Mesendoderm (in vitro differentiated cells): ENCODE data around the gene CYP11A1.
A peak's percentile ranks its signal among the peaks of the same experiment; 100 is the strongest.

Experiments used
- DNase-seq: peaks from one replicate; pipeline ENCODE4 v3.0.0; 2013
- H2AK5ac ChIP-seq: 2 replicates; pipeline ENCODE4 v1.6.1; 2013; ENCODE audit warnings: low read length, inconsistent platforms
- H2BK120ac ChIP-seq: 2 replicates; pipeline ENCODE4 v1.6.1; 2013; ENCODE audit warnings: low read depth, mild to moderate bottlenecking, low read length, moderate library complexity, mixed read lengths
- H2BK15ac ChIP-seq: replicated peaks from 2 replicates; pipeline ENCODE4 v1.6.1; 2013; ENCODE audit warnings: low read depth, mild to moderate bottlenecking, moderate library complexity
- H2BK5ac ChIP-seq: 2 replicates; pipeline ENCODE4 v1.6.1; 2013; ENCODE audit warnings: low read length, inconsistent platforms
- H3K18ac ChIP-seq: 2 replicates; pipeline ENCODE4 v1.6.1; 2013; ENCODE audit warnings: mild to moderate bottlenecking, low read length, mixed read lengths
- H3K23ac ChIP-seq: one replicate; pipeline ENCODE4 v1.6.1; 2013; ENCODE audit warnings: low read length
- H3K27ac ChIP-seq: 2 replicates; pipeline ENCODE4 v1.5.1; 2013; ENCODE audit warnings: low read depth, mild to moderate bottlenecking, inconsistent platforms, low read length, moderate library complexity
- H3K27me3 ChIP-seq: 2 replicates; pipeline ENCODE4 v1.6.1; 2013; ENCODE audit warnings: low read length, control low read depth, mild to moderate bottlenecking, inconsistent platforms; ENCODE audit not compliant: insufficient read depth, poor library complexity
- H3K36me3 ChIP-seq: 2 replicates; pipeline ENCODE4 v1.6.1; 2013; ENCODE audit warnings: low read length, inconsistent platforms; ENCODE audit not compliant: control insufficient read depth, insufficient read depth
- H3K4ac ChIP-seq: one replicate; pipeline ENCODE4 v1.6.1; 2013; ENCODE audit warnings: low read depth, mild to moderate bottlenecking, low read length, moderate library complexity
- H3K4me1 ChIP-seq: 2 replicates; pipeline ENCODE4 v1.6.1; 2013; ENCODE audit warnings: low read depth, low read length, inconsistent platforms; ENCODE audit not compliant: control insufficient read depth
- H3K4me2 ChIP-seq: 2 replicates; pipeline ENCODE4 v1.6.1; 2013; ENCODE audit warnings: low read length
- H3K4me3 ChIP-seq: 2 replicates; pipeline ENCODE4 v1.5.1; 2013; ENCODE audit warnings: mild to moderate bottlenecking, low read length
- H3K56ac ChIP-seq: one replicate; pipeline ENCODE4 v1.6.1; 2013; ENCODE audit warnings: low read length
- H3K79me1 ChIP-seq: 2 replicates; pipeline ENCODE4 v1.6.1; 2013; ENCODE audit warnings: low read length, inconsistent platforms
- H3K79me2 ChIP-seq: 2 replicates; pipeline ENCODE4 v1.6.1; 2013; ENCODE audit warnings: mild to moderate bottlenecking, low read length; ENCODE audit not compliant: control insufficient read depth, insufficient read depth
- H3K9ac ChIP-seq: 2 replicates; pipeline ENCODE4 v1.6.1; 2013; ENCODE audit warnings: low read length, inconsistent platforms
- H4K5ac ChIP-seq: one replicate; pipeline ENCODE4 v1.6.1; 2013; ENCODE audit warnings: low read length
- H4K8ac ChIP-seq: one replicate; pipeline ENCODE4 v1.6.1; 2013; ENCODE audit warnings: low read depth, mild to moderate bottlenecking, control low read depth, low read length, moderate library complexity
- WGBS: extraction: QIAGEN DNeasy Blood & Tissue Kit; methylation state at CpG from one replicate; pipeline ENCODE4 v1.1.7; 2013; ENCODE audit warnings: low lambda C conversion rate, missing lambda C conversion rate; ENCODE audit not compliant: insufficient coverage; ENCODE audit errors: extremely low coverage; 5-methylcytosine and 5-hydroxymethylcytosine counted together

The CYP11A1 gene

GRCh38 chr15:74328331-74329056, 39.0 kb downstream of the CYP11A1 start:
- Histone ChIP-seq H3K27ac (no peak overlapping the region), H3K4me2 (no peak overlapping the region), H3K79me1 (no peaks in the 10 kb centered on the region), H3K18ac (no peak overlapping the region), H2BK15ac (no peak overlapping the region), H3K56ac (peak overlapping the region; percentile 11), H3K27me3 (no peaks in the 10 kb centered on the region), H3K4me1 (peaks cover 5% of the 10 kb centered on the region), H2BK5ac (no peak overlapping the region), H2AK5ac (no peak overlapping the region), H2BK120ac (no peak overlapping the region), H3K4ac (no peak overlapping the region), H3K4me3 (no peak overlapping the region), H3K9ac (no peak overlapping the region), H4K8ac (no peak overlapping the region), H3K79me2 (no peaks in the 10 kb centered on the region), H3K36me3 (no peaks in the 10 kb centered on the region), H4K5ac (no peak overlapping the region), H3K23ac (no peak overlapping the region)
- WGBS, result no CpG with 5 or more reads among the region's 10 CpGs
- no peak for DNase-seq

GRCh38 chr15:74327756-74328155, 39.7 kb downstream of the CYP11A1 start:
- Histone ChIP-seq H3K36me3 (no peaks in the 10 kb centered on the region), H2BK5ac (no peak overlapping the region), H3K4me3 (no peak overlapping the region), H3K4me1 (peaks cover 5% of the 10 kb centered on the region), H3K79me2 (no peaks in the 10 kb centered on the region), H2BK15ac (no peak overlapping the region), H3K23ac (no peak overlapping the region), H4K5ac (no peak overlapping the region), H3K4me2 (no peak overlapping the region), H3K4ac (no peak overlapping the region), H3K9ac (no peak overlapping the region), H3K27me3 (no peaks in the 10 kb centered on the region), H4K8ac (no peak overlapping the region), H3K56ac (peak overlapping the region; percentile 3), H3K27ac (no peak overlapping the region), H3K79me1 (no peaks in the 10 kb centered on the region), H2AK5ac (no peak overlapping the region), H2BK120ac (no peak overlapping the region), H3K18ac (no peak overlapping the region)
- WGBS, result no CpG with 5 or more reads among the region's 6 CpGs
- DNase-seq, result no peak

GRCh38 chr15:74326746-74327145, 40.7 kb downstream of the CYP11A1 start:
- no peak overlapping the region for H3K4me2 ChIP-seq
- no CpG with 5 or more reads among the region's 4 CpGs for WGBS
- H4K8ac ChIP-seq, result no peak overlapping the region
- peaks cover 5% of the 10 kb centered on the region for H3K4me1 ChIP-seq
- H3K9ac ChIP-seq, result no peak overlapping the region
- H3K79me2 ChIP-seq, result no peaks in the 10 kb centered on the region
- H4K5ac ChIP-seq, result no peak overlapping the region
- no peak overlapping the region for H2BK120ac ChIP-seq
- H3K79me1 ChIP-seq, result no peaks in the 10 kb centered on the region
- DNase-seq, result peak; percentile 49
- no peak overlapping the region for H2BK15ac ChIP-seq
- H3K4ac ChIP-seq, result no peak overlapping the region
- H3K23ac ChIP-seq, result no peak overlapping the region
- no peak overlapping the region for H3K27ac ChIP-seq
- H3K27me3 ChIP-seq, result no peaks in the 10 kb centered on the region
- peak overlapping the region; percentile 14 for H2BK5ac ChIP-seq
- no peak overlapping the region for H3K18ac ChIP-seq
- H2AK5ac ChIP-seq, result peak overlapping the region; percentile 25
- no peak overlapping the region for H3K4me3 ChIP-seq
- H3K36me3 ChIP-seq, result no peaks in the 10 kb centered on the region
- peak overlapping the region; percentile 72 for H3K56ac ChIP-seq

GRCh38 chr15:74324714-74325113, 42.7 kb downstream of the CYP11A1 start:
- Histone ChIP-seq H3K9ac (no peak overlapping the region), H4K5ac (no peak overlapping the region), H3K27me3 (no peaks in the 10 kb centered on the region), H3K4me2 (no peak overlapping the region), H3K36me3 (no peaks in the 10 kb centered on the region), H3K4ac (no peak overlapping the region), H3K56ac (no peak overlapping the region), H2BK120ac (no peak overlapping the region), H2BK5ac (no peak overlapping the region), H3K4me1 (peaks cover 7% of the 10 kb centered on the region), H2BK15ac (no peak overlapping the region), H4K8ac (no peak overlapping the region), H3K4me3 (no peak overlapping the region), H3K23ac (no peak overlapping the region), H3K18ac (no peak overlapping the region), H3K27ac (no peak overlapping the region), H3K79me1 (no peaks in the 10 kb centered on the region), H3K79me2 (no peaks in the 10 kb centered on the region), H2AK5ac (peak overlapping the region; percentile 23)
- DNase-seq, result no peak
- no CpG with 5 or more reads among the region's 3 CpGs for WGBS

GRCh38 chr15:74322558-74323180, 44.8 kb downstream of the CYP11A1 start:
- no peak overlapping the region for H3K4ac ChIP-seq
- DNase-seq, result peak; percentile 77
- no peak overlapping the region for H2AK5ac ChIP-seq
- no peak overlapping the region for H3K27ac ChIP-seq
- WGBS, result no CpG with 5 or more reads among the region's 6 CpGs
- no peak overlapping the region for H3K9ac ChIP-seq
- H3K79me2 ChIP-seq, result no peaks in the 10 kb centered on the region
- peak overlapping the region; percentile 1 for H3K56ac ChIP-seq
- H3K79me1 ChIP-seq, result no peaks in the 10 kb centered on the region
- no peak overlapping the region for H4K8ac ChIP-seq
- H3K4me3 ChIP-seq, result no peak overlapping the region
- no peak overlapping the region for H2BK15ac ChIP-seq
- no peak overlapping the region for H2BK120ac ChIP-seq
- H3K36me3 ChIP-seq, result no peaks in the 10 kb centered on the region
- no peak overlapping the region for H4K5ac ChIP-seq
- H2BK5ac ChIP-seq, result no peak overlapping the region
- H3K4me1 ChIP-seq, result peaks cover 6% of the 10 kb centered on the region
- H3K4me2 ChIP-seq, result no peak overlapping the region
- H3K27me3 ChIP-seq, result no peaks in the 10 kb centered on the region
- H3K23ac ChIP-seq, result no peak overlapping the region
- H3K18ac ChIP-seq, result no peak overlapping the region
